NCI-H187 (cell line): ENCODE results near the gene CCND1.

Source experiments
- DNase-seq, 2 experiments: peaks; one replicate each; lab custom pipeline; 2025; lab: John Stamatoyannopoulos, UW

CCND1 gene

GRCh38 chr11:69640995-69641581, at the start of gene CCND1:
CCND1 (plus strand) TSS chr11:69641156; CDS start chr11:69641314, 158 bp downstream.
- DNase-seq, result no peak

DNA sequence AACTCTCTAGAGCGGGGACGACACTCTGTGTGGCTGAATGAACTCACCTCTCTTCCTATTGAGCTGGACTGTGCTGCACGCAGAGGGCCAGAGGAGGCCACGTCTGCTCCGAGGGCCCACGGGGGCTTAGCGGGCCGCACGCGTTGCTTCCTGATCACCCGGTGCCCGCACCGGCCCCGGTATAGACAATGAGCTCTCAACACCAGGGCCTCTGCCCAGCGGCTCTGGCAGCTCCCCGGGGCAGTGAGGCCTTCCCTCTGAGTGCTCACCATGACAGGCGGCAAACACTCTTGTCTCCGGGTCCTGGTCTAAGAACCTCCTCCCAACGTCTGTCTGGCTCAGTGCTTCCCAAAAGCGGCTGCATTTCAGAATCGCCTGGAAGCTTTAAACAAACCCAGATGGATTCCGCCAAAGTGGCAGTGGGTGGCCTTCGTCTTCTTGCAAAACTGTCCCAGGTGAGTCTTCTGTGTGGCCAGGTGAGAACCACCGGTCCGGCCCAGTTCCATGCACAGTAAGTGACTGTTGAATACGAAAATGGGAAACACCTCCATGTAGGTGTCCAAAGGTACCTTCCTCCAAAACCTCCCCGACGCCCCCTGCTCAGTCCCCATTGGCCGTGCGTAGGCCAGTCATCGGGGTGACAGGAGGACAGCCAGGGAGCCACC, 47.8 kb upstream of the CCND1 start:
- no peak for DNase-seq

GRCh38 chr11:69593851-69594250, 47.1 kb upstream of the CCND1 start:
- DNase-seq, result no peak

DNA sequence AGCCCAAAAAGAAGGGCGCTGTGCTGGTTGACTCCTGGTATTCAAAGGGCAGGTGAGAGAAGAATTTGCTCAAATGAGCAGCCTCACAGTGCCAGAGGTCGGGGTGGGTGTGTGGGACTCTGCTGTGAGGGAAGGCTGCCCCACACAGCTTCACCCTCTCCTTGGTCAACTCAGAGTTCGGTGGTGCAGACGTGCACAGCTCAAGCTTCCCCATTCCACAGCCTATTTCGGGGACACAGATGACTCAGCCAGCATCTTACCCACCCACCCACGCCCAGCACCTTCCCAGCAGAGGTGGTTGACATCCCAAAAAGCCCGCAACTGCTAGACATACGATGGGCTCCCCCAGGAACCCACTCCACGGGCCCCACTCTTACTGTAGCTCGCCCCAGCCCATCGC, 46.5 kb upstream of the CCND1 start:
- no peak for DNase-seq

GRCh38 chr11:69595805-69596665, 44.9 kb upstream of the CCND1 start:
- no peak for DNase-seq

DNA sequence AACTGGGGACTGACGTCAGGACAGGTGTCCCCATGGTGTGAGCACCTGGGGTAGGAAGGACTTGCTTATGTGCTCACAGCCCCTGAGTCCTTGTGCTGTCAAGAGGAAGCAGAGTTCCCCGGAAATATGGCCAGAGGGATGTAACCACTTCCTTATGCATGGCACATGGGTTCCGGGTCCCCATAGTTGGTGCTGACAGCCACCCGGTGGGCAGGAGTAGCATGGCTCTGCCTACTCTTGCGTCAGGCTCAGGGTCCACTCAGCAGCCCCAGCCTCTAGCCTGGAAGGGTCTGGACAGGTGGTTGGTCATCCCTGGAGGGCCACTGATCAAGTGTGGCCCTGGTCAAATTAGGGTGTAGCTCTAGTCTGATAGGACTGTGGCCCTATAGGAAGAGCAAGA, 42.8 kb upstream of the CCND1 start:
- DNase-seq, result no peak

DNA sequence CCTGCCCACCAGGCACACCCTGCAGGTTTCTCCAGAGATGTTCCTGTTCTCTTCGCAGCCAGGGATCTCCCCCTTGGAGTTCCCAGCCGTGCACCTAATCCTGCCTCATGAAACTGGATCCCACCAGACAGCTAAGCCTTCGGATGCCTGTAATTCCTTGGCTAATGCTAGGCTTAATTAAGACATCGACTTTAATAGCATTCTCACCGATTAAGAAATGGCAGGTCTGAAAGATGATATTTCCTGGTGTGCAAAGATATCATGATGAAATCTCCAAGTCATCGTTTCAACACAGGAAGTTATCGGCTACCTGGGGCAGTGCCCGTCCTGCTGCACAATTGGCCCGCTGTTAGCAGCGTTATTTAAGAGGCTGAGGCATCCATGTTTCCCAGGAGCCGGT, 41.5 kb upstream of the CCND1 start:
- DNase-seq, result no peak

DNA sequence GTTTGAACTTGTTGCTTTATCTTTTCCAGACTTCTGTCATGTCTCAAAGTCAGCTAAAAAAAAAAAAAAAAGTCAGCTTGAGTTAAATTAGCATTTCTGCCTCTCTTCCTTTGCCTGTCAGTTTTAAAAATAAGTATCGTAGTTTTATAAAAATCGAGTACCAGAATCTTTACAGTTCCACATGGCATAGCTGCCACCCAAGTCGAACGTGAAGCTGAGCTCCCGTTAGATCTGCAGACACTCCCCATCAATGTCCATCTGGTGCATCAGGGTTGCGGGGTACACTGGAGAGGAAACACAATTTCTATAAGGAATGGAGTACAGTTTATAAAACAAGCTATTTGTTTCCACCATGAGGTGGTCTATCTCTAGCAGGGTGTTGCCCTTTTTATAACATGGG, 41.0 kb upstream of the CCND1 start:
- no peak for DNase-seq

DNA sequence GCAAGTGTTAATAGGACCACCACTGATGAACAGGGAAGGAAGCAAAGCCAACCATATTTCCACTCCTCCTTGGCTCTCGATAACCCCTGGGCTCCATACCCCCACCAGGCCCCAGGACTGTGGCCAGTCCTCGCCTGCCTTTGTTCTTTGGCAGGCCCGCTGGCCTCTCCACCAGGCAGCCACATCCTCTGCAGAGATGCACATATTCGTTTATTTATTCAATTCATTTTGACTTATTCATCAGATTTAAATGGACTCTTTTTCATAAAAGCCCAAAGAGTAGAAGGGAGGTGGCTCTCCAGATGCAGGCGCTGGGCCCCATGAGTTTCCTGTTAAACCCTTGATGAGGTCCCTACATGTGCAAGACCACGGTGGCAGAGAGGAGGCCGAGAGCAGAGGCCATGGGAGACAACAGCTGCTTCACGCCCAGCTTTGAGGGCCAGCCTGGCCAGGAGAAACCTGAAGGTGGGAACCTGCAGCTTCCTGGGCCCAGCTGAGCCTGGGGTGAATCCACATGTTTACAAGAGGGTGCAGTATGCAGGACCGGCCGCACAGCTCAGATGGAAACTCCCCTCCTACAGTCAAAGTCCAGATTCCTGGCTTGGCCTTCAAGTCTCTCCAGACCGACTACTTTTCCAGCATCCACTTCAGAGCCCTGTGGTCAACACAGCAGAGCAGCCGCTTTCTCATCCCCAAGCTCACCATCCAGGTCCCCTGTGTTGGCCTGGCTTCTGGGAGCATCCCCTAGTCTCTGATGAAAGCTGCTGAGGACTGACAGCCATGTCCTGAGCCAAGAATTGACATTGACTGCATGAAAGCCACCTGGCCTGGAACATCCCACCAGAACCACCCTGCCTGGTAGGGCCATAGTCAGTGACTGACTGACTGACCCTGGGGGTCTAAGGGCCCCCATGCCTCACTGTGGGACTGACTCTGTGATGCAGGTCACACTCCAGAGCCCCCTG, 39.7 kb upstream of the CCND1 start:
- no peak for DNase-seq

GRCh38 chr11:69603111-69603836, 37.7 kb upstream of the CCND1 start:
- no peak for DNase-seq

DNA sequence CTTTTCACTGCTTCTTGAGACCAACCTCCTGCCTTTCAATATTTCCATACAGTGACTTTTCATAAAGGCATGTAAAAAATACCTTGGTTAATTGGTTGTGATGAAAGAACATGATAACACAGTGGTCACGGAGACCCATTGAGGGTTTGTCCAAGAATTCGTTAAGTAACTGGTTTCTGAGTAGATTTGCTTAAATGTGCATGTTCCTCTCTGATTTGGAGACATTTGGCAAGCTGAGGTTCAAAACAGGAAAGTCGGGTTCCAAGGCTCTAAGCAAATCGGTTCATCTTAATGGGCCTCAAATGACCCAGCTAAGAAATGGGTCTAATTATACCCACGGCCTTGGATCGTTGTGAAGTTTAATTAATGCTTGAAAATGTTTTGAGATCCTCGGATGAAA, 36.9 kb upstream of the CCND1 start:
- DNase-seq, result no peak

DNA sequence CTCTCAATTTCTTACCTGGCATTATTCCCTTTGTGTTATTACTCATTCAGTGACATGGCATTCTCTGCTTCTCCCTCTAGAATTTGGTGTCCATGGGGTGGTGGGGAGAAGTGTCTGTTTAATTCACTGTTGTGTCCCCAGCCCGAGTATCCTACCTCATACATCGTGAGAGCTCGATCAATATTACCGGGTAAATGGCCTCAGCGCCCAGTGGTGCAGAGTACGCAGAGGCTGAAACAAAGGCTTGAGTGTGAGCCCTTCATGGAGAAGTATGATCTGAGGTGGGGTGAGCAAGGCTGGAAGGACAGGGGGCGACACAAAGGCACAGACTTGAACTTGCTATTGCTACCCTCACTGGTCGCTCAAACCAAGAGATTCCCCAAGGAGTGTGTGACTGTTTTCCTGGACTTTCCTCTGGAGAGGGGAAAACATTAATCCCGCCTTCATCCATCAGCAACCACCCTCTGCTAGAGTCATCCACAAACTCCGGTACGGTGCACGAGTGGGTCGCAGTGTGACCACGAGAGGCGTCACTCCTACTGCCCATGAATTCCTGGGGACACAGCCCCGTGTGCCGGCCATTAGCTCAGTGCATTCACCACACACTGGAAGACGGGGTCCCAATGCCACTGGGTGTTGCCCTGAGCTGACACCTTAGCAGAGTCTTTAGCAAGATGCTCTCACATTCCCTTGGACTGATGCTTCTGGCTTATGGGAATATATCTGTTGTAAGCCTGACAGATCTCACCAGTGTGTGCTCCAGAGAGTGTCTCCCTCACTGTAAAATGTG, 35.0 kb upstream of the CCND1 start:
- DNase-seq, result no peak

DNA sequence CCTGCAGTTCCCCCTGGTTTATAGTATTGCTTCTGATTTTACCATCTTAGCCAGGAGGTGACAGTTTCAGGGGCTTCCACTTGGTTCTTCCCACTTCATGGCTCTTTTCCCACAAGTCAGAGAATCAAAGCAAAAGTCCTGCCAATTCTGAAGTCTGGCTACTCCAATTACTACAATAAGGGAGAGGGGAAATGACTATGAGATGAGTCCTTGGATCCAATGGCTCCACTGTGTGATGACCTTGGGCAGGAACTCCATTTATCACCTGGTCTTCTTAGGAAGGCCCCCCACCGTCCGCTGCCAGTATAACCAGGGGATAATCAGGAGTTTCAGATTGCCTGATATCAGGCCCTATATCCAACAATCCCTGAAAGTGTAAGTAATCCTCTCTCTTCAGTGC, 31.6 kb upstream of the CCND1 start:
- DNase-seq, result no peak

- DNase-seq, result no peak
Observed at GRCh38 chr11:69611548-69612526, 29.1 kb upstream of the CCND1 start.

- DNase-seq, result no peak
Observed at GRCh38 chr11:69613594-69613993, 27.4 kb upstream of the CCND1 start.

DNA sequence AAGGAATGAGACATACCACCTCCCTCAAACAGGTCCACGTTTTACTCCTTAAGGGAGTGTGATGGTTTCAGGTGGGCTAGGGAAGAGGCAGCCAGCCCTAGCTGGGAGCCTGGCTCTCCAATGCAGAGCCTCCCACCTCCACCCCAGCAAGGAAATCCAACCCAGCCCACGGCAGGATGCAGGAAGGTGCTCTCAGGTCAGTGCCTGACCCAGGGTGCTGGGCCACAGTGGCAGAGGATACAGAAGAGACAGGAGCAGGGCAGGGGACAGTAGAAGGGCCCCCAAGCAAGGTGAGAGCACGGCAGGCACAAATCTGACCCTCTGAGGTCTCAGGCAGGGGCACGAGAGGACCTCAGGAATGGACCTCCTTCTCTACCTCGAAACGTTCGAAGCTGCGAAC, 26.9 kb upstream of the CCND1 start:
- no peak for DNase-seq

DNA sequence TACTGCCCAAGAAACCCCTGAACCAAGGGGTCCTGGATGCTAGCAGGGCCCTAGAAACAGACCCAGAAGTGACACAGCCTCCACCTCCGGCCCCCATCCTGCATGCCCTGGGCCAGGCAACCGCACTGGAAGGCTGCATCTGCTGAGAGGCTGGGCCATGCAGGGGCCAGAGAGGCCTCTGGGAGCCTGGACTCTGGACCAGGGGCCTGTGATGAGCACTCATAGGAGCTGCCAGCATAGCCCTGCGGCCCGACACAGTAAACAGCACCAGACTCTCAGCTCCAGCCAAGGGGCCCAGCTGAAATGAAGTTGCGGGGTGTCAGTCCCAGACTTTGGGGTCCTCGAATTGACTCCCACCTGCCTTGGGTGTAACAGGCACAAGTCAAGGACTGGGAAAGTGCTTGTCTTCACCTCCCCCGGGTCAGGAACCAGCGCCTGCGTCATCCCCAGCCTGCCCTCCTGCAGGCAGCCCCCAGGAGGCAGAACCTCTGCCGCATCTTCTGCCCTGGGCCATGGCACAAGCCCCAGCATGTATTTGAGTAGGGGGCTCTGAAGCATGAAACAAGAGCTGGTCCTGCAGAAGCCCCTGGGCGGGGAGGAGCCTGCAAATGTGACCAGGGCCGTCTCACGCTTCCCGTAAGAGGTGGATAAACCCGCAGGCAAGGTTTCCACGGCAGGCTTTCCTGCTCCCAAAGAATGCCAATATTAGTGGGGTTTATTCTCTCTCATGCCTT, 25.2 kb upstream of the CCND1 start:
- no peak for DNase-seq

- DNase-seq, result no peak
Observed at GRCh38 chr11:69617220-69617619, 23.7 kb upstream of the CCND1 start.

- DNase-seq, result no peak
Observed at GRCh38 chr11:69617682-69618081, 23.3 kb upstream of the CCND1 start.
